Epithelial cell of prostate (primary cell): ENCODE data around the gene HLA-B.
"Not testable (repeated sequence)": the region's sequence is repeated elsewhere in the genome, so short reads cannot be mapped to it uniquely, and the experiment has no call there.

Experiments
- DNase-seq: peaks from one replicate; pipeline ENCODE4 v3.0.0-alpha.2; 2011; ENCODE audit warnings: low read depth, low spot score
- H3K27ac ChIP-seq: fragments of 450-650 bp; 2 replicates; pipeline ENCODE4 v1.5.1; 2017; ENCODE audit warnings: mild to moderate bottlenecking

Gene HLA-B

GRCh38 chr6:31356946-31357466 lies at the start of gene HLA-B:
Gene HLA-B, minus strand, starts transcription at chr6:31357179. Its CDS starts 21 bp downstream, at chr6:31357158.
- H3K27ac ChIP-seq = no peak within 1 kb of the TSS
- peak; percentile 33 for DNase-seq

DNA sequence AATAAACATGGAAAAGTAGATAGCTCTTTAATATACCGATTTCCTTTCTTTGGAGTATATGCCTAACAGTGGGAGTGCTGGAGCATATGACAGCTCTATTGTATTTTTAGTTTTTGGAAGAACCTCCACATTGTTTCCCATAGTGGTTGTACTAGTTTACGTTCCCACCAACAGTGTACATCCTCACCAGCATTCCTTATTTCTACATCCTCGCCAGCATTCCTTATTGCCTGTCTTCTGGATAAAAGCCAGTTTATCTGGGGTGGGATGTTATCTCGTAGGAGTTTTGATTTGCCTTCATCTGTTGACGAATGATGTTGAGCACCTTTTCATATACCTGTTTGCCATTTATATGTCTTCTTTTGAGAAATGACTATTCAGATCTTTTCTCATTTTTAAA lies 49.0 kb upstream of the HLA-B start:
- no peak overlapping the region for H3K27ac ChIP-seq
- DNase-seq = no peak

DNA sequence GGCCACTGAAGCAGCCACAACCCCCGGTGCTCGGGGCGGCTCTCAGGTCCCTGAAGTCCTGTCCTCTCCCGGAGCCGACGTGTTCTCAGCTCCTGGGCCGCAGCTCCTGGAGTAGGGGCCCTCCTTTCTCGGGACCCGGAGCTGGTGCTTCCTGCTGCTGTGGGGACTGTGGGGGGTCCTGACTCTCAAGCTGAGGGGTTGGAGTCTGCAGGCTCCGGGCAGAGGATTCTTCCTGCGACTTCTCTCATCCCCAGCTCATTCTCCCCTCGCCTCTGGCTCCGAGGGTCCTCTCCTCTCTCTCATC lies 47.0 kb upstream of the HLA-B start:
- peak overlapping the region; percentile 89 for H3K27ac ChIP-seq
- DNase-seq = not testable (repeated sequence)

GRCh38 chr6:31403283-31404060 lies 46.5 kb upstream of the HLA-B start, which contains the start of gene MICA:
Gene MICA, plus strand, starts transcription at chr6:31403595. Its CDS starts 38 bp downstream, at chr6:31403633.
- H3K27ac ChIP-seq = peak within 1 kb of the TSS; percentile 89
- DNase-seq = peak; percentile 48

GRCh38 chr6:31402324-31403282 lies 45.6 kb upstream of the HLA-B start:
- DNase-seq = no peak

GRCh38 chr6:31401403-31401802 lies 44.4 kb upstream of the HLA-B start:
- H3K27ac ChIP-seq = peak overlapping the region; percentile 89
- peak; percentile 36 for DNase-seq

More at GRCh38 chr6:31402324-31403282, 45.6 kb upstream of the HLA-B start:
- H3K27ac ChIP-seq = peak overlapping the region; percentile 89

DNA sequence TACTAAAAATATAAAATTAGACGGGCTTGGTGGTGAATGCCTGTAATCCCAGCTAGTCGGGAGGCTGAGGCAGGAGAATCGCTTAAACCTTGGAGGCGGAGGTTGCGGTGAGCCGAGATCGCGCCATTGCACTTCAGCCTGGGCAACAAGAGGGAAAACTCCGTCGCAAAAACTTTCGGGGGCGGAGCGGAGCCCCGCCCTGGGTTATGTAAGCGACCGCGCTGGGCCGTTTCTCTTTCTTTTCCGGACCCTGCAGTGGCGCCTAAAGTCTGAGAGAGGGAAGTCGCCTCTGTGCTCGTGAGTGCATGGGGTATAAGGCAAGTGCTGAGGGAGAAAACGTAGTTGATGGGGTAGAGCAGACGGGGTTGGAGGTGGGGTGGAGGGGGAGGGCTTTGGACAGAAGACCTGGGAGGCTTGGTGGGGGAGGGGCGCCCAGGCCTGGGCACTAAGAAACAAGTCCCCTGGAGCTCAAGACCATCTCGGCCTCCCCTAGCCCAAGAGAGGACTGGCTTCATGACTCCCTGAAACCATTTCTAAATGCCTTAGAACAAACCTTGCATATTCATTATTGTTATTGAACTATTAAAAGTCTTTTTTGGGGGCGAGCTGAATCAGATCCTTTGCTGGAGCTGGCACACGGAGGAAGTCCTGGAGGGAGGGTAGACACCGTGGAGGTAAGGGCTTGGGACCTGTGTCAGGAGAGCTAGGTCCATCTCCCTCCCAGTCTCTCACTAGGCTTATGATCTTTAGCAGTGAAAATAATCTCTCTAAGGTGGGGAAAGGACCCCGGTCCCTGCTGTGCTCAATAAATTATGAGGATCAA lies 43.7 kb upstream of the HLA-B start:
- no peak for DNase-seq

DNA sequence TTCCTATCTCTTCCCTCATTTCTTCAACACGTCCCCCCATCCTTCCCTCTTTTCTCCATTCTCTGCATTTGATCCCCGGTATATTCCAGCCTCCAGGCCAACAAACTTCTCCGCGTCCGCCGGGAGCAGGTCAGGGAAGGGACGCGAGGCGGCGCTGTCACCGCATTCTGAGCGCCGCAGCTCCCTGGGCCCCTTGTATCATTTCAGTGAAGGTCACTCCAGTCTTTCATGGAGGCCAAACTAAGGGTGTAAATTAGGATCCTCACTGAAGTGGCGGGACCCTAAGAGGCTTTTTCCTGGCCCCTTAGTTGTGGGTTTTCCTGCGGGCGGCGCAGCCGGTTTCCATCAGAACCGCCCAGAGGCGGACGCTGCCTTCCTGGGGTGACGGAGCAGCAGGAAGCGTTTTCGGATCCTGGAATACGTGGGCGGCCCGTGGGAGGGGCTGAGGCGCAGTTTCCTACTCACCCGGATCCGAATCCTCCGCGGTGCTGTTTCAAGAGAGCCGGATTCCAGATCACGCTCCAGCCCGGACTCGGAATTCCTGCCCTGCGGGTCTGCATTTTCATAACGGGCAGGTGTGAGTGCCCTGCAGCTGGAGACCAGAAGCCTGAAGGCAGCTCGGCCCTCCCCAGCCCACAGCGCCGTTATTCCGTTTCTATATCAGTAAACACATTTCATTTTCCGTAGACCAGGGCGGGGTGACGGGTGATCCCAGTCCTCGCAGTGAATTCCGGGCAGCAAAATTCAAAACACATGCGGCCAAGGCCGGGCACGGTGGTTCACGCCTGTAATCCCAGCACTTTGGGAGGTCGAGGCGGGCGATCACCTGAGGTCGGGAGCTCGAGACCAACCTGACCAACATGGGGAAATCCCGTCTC lies 42.8 kb upstream of the HLA-B start:
- peak overlapping the region; percentile 89 for H3K27ac ChIP-seq
- peak; percentile 68 for DNase-seq

More for the DNA sequence above, 43.7 kb upstream of the HLA-B start:
- peak overlapping the region; percentile 89 for H3K27ac ChIP-seq

- no peak overlapping the region for H3K27ac ChIP-seq
Observed at GRCh38 chr6:31397901-31398525, 41.0 kb upstream of the HLA-B start.

DNA sequence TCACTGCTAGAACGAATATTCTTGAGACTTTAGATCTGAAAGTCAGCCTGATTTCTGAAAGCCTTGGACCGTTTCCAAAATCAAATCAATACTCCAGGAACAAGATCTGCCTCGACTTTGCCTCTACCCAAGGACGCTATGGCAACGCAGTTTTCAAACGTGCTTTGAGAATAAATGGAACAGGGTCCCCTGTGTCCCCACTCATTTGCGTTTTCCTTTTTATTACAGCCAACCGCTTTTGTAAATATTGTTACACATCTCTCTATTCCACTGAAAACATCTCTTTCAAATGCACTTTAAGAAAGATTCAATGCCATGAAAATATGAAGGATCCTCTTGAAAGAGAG lies 40.1 kb upstream of the HLA-B start:
- not testable (repeated sequence) for H3K27ac ChIP-seq, DNase-seq

More at GRCh38 chr6:31397901-31398525, 41.0 kb upstream of the HLA-B start:
- DNase-seq = no peak

GRCh38 chr6:31396422-31397152 lies 39.6 kb upstream of the HLA-B start:
- H3K27ac ChIP-seq = no peak overlapping the region
- no peak for DNase-seq

DNA sequence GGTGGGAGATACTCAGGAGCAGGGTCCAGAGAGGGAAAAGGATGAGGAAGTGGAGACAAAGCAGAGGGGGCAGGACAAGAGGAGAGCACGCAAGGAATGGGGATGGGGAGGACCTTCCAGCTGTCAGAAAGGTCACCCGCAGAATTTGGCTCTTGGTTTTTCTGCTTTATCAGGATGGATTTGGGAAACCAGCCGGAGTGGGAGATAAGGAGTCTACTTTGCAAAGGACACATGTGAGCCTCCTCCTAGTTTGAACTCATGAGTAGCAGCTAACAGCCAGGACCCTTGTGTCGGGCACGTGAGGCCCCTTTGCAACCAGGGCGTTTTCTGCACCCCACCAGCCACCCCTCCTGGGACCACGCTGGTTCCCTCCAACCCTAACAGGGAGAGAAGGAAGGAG lies 38.9 kb upstream of the HLA-B start:
- no peak overlapping the region for H3K27ac ChIP-seq

GRCh38 chr6:31394381-31394780 lies 37.4 kb upstream of the HLA-B start:
- no peak overlapping the region for H3K27ac ChIP-seq
- DNase-seq = no peak

More for the DNA sequence above, 38.9 kb upstream of the HLA-B start:
- no peak for DNase-seq

DNA sequence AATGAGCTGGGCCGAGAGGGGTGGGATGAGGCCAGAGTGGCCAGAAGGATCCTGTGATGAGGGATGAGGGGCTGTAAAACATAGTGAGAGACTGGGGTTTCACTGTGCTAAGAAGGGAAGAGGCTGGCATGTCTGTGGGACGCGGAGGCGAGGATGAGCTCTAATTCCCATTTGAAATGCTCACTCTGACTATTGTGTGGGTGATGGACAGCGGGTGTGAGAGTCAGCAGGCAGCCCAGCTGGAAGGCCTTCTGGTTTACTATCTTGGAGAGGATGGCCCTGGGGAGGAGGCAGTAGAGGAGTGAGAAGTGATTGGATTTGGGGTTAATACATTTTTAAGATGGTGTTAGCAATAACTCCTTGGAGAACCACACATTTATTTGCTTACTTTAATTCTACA lies 37.0 kb upstream of the HLA-B start:
- H3K27ac ChIP-seq = no peak overlapping the region
- no peak for DNase-seq

DNA sequence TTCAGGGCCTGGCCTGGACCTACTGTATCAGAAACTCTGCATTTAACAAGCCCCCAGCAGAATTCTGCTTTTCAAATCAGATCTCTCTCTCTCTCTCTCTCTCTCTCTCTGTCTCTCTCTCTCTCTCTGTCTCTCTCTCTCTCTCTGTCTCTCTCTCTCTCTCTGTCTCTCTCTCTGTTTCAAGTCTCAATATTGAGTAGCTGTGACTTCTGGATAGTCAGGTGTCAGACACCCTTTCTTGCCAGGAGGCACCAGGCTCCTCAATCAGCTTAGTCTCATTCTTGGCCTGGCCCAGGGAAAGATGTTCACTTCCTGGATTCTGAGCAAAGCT lies 32.8 kb upstream of the HLA-B start:
- not testable (repeated sequence) for H3K27ac ChIP-seq

GRCh38 chr6:31388916-31389801 lies 32.2 kb upstream of the HLA-B start:
- H3K27ac ChIP-seq, DNase-seq: not testable (repeated sequence)

More for the DNA sequence above, 32.8 kb upstream of the HLA-B start:
- DNase-seq = not testable (repeated sequence)

DNA sequence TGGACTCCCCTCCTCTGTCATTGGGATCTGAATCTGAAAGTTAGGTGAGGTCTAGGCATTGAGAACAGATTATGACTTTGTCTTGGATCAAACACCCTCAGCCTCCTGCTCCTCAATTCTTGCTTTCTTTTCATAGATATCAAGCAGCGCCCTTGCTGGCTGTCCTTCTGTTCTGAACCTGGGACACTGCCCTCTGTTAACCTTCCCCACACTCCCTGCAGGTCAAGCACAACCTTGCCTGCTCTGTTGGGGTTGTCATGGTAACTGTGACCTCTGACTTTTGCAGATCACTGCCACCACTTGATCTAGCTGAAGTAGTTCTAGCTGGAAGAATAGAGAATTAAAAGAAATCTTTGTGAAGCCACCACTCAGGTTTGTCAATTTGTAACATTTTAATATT lies 30.0 kb upstream of the HLA-B start:
- H3K27ac ChIP-seq = no peak overlapping the region
- DNase-seq = no peak
